ENCODE results near the gene POLR1E.

The POLR1E gene

GRCh38 chr9:37542488-37542887, 56.7 kb downstream of the POLR1E start:
- FAIRE-seq, result no peak

DNA sequence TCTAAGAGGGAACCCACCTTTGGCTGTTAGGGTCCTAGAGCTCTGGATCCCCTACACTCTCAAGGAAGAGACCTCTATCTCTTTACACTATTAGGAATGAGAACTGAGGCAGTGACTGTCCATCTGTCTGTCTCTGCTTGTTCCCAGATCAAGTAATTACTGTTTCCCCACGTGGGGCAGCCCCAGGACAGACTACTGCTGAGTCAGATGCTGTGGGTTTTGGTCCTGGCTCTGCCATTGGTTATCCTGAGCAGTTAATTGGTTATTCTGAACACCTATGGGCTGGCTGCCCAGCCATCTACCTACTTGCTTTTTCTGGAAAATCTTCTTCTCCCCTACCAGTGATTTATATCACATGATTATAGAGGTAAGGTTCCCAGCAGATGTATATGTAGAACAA, 57.1 kb downstream of the POLR1E start:
- FAIRE-seq, result no peak

DNA sequence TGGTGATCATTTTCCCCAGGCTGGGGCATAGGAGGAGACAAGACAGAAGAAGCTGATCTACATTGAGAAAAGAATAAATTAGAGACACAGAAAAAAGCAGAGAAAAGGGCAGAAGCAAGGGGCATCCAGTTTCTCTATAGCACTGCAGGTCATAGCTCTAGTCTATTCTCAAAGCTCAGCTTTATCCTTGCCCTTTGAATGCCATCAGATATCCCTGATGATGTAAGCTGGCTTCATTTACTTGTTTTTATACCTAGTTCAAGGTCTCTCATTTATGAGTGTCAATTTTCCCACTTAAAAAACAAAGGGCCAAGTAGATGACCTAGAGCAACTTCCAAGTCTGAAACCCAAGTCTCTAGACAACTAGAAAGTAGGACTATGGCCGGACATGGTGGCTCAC, 57.7 kb downstream of the POLR1E start:
- no peak for FAIRE-seq

DNA sequence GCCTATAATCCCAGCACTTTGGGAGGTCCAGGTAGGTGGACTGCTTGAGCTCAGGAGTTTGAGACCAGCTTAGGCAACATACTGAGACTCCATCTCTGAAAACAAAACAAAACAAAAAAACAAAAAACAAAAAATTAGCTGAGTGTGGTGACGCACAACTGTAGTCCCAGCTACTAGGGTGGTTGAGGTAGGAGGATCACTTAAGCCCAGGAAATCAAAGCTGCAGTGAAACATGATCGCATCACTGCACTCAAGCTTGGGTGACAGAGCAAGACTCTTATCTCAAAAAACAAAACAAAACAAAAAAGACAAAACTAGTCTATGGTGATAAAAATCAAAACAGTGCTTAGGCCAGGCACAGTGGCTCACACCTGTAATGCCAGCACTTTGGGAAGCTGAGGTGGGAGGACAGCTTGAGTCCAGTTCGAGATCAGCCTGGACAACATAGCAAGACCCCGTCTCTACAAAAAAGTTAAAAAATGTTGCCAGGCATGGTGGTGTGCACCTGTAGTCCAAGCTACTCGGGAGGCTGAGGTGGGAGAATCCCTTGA, 61.7 kb downstream of the POLR1E start:
- no peak for FAIRE-seq

DNA sequence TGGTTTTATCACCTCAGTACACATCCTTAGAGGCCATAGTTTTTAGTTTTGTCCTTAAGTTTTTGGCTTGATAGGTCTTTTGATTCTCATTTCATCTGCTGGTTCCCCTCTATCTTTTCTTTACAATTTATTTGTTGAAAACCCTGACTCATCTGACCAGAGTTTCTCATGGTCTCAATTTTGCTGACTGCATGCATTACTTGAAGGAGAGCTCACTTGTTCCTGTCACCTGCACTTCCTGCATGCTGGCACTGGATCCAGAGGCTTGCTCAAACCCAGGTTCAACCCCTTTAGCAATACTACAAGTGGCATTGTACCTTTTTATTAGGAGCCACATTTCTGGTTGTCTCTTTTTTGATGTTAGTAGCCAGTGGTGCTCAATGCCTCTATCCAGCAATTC, 63.8 kb downstream of the POLR1E start:
- no peak for FAIRE-seq

DNA sequence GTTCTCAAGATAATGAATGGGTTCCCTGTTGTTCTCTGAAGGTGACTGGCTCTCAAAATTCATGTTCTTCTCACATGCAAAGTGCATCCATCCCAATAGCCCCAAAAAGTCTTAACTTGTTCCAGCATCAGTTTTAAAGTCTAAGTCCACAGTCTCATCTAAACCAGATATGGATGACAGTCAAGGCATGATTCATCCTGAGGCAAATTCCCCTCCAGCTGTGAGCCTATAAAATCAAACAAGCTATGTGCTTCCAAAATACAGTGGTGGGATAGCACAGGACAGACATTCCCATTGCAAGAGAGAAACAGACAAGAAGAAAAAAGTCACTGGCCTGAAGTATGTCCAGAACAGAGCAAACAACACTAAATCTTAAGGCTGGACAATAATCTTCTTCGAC, 65.0 kb downstream of the POLR1E start:
- FAIRE-seq, result no peak

DNA sequence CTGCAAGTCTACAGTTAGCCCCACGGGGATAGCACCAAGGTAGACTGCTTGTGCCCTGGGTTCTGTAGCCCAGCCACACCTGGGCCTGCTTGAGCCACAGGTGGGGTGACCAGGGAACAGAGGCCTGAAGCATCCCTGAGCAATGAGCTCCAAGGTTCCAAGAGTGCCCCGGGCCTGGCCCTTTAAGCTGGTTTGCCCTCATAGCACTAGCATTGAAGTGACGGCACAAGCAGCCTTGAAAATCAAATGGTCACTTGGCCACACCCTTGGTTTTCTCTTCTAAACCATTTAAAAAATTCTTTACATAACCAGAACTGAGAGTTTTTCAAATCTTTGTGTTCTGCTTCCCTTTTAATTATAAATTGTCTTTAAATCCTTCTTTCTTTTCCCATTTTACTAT, 65.7 kb downstream of the POLR1E start:
- no peak for FAIRE-seq

GRCh38 chr9:37551888-37552287, 66.1 kb downstream of the POLR1E start:
- no peak for FAIRE-seq

All from G401.6 (cell line).